MCF 10A (cell line): ENCODE results near the gene BCL11A. TPM values are rescaled to one million over a fixed set of nuclear protein-coding genes. Genes with fewer than 3 reads are reported as not detected.

Experiments used
- BruUV-seq: library from RNA; stranded (reverse); fragments of 400-500 nt; replicated peaks from 2 replicates; lab custom pipeline; 2021; lab: Mats Ljungman, UMichigan
- CTCF ChIA-PET: fragments of 300-600 bp; sonication (Branson Sonifier 250); formaldehyde crosslinking; extraction: SDS; loops from one replicate; lab custom pipeline; 2021; ENCODE audit warnings: antibody characterized with exemption, inconsistent platforms; lab: Yijun Ruan, JAX
- POLR2A ChIA-PET: fragments of 300-600, 350-650 bp; sonication (Branson Sonifier 250); formaldehyde crosslinking; extraction: SDS; loops from one replicate; lab custom pipeline; 2020; ENCODE audit warnings: antibody characterized with exemption, inconsistent platforms; lab: Yijun Ruan, JAX
- DNase-seq: peaks from one replicate; pipeline ENCODE4 v3.0.0-alpha.2; 2018; ENCODE audit not compliant: unreplicated experiment
- H3K27ac Mint-ChIP-seq: one replicate; pipeline ENCODE4 v1.8.0; 2022; ENCODE audit warnings: mild to moderate bottlenecking, low read depth, mixed read lengths; ENCODE audit not compliant: unreplicated experiment
- H3K27me3 Mint-ChIP-seq: one replicate; pipeline ENCODE4 v1.8.0; 2022; ENCODE audit warnings: mixed read lengths; ENCODE audit not compliant: insufficient read depth, unreplicated experiment
- H3K36me3 Mint-ChIP-seq: one replicate; pipeline ENCODE4 v1.8.0; 2022; ENCODE audit warnings: mild to moderate bottlenecking, moderate library complexity, mixed read lengths; ENCODE audit not compliant: insufficient read depth, unreplicated experiment
- H3K4me1 Mint-ChIP-seq: one replicate; pipeline ENCODE4 v1.8.0; 2022; ENCODE audit warnings: mixed read lengths; ENCODE audit not compliant: insufficient read depth, unreplicated experiment
- H3K4me3 Mint-ChIP-seq: one replicate; pipeline ENCODE4 v1.8.0; 2022; ENCODE audit warnings: mild to moderate bottlenecking, moderate library complexity, mixed read lengths; ENCODE audit not compliant: unreplicated experiment
- H3K9me3 Mint-ChIP-seq: one replicate; pipeline ENCODE4 v1.8.0; 2022; ENCODE audit warnings: mixed read lengths; ENCODE audit not compliant: unreplicated experiment
- intact Hi-C: fragments of 100-400 bp; cut with micrococcal nuclease; formaldehyde crosslinking; loops from 2 replicates; pipeline ENCODE4 v1.14.1; 2022
- total RNA-seq: library from RNA; stranded (reverse); gene quantifications from 2 replicates; pipeline ENCODE4 v1.2.3, GENCODE V29; 2022
- TF ChIP-seq, protein P1 (sequence below): fragments of 200-600 bp; IDR thresholded peaks from one replicate; pipeline ENCODE4 v1.8.0; 2022; ENCODE audit warnings: antibody characterized with exemption, mild to moderate bottlenecking; ENCODE audit not compliant: unreplicated experiment

The BCL11A gene
- total RNA-seq, 1 experiment from 2014 or later: 5.3 TPM

GRCh38 chr2:60439219-60439974 lies 114.1 kb downstream of the BCL11A start:
- Mint-ChIP-seq H3K27me3 (no peaks in the 10 kb centered on the region), H3K27ac (no peak overlapping the region), H3K9me3 (no peaks in the 10 kb centered on the region), H3K4me1 (no peaks in the 10 kb centered on the region), H3K4me3 (no peak overlapping the region), H3K36me3 (no peaks in the 10 kb centered on the region)
- BruUV-seq: no TSS peak
- intact Hi-C loops: no loop called here
- ChIA-PET POLR2A (interaction anchor here (0.6 to 1.1 kb wide), 2 partner anchors 9 to 179 kb away, joined by 4 to 5 read pairs; no protein-coding TSS in a partner anchor), CTCF (interaction anchor here (0.6 kb wide), 1 partner anchor 10 kb away, joined by 3 read pairs; no protein-coding TSS in a partner anchor)
- peak; percentile 8 for DNase-seq
- TF ChIP-seq, protein P1, sequence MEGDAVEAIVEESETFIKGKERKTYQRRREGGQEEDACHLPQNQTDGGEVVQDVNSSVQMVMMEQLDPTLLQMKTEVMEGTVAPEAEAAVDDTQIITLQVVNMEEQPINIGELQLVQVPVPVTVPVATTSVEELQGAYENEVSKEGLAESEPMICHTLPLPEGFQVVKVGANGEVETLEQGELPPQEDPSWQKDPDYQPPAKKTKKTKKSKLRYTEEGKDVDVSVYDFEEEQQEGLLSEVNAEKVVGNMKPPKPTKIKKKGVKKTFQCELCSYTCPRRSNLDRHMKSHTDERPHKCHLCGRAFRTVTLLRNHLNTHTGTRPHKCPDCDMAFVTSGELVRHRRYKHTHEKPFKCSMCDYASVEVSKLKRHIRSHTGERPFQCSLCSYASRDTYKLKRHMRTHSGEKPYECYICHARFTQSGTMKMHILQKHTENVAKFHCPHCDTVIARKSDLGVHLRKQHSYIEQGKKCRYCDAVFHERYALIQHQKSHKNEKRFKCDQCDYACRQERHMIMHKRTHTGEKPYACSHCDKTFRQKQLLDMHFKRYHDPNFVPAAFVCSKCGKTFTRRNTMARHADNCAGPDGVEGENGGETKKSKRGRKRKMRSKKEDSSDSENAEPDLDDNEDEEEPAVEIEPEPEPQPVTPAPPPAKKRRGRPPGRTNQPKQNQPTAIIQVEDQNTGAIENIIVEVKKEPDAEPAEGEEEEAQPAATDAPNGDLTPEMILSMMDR: no peak

DNA sequence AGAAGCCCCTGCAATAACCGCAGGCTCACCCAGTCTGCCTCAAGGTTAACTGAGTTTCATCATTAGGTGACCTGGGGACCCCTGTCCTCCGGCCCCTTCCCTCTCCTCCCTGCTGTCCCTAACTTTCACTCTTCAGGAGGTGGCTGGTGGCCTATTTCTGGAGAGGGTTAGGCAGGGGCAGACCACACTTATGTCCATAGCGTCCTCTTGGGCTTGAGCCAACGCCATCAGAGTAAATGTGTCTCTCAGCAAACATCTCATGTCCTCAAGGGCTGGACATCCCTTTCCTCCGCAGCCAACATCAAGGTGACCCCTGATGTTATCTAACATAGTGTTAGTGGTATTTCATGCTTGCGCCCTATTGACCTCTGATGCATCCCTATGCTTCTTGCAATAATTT lies 114.8 kb downstream of the BCL11A start:
- DNase-seq: no peak
- CTCF ChIA-PET: interaction anchor here (0.7 kb wide), 1 partner anchor 53 kb away, joined by 3 read pairs; no protein-coding TSS in a partner anchor
- POLR2A ChIA-PET: interaction anchor here (1.1 kb wide), 1 partner anchor 10 kb away, joined by 4 read pairs; no protein-coding TSS in a partner anchor
- no peaks in the 10 kb centered on the region for H3K36me3 Mint-ChIP-seq
- no peaks in the 10 kb centered on the region for H3K4me1 Mint-ChIP-seq
- H3K4me3 Mint-ChIP-seq: no peak overlapping the region
- TF ChIP-seq, protein P1: no peak
- BruUV-seq: no TSS peak
- no peaks in the 10 kb centered on the region for H3K27me3 Mint-ChIP-seq
- H3K27ac Mint-ChIP-seq: no peak overlapping the region
- intact Hi-C loops: no loop called here
- no peaks in the 10 kb centered on the region for H3K9me3 Mint-ChIP-seq

- no peak for DNase-seq
- Mint-ChIP-seq H3K9me3 (no peaks in the 10 kb centered on the region), H3K27ac (no peak overlapping the region), H3K27me3 (no peaks in the 10 kb centered on the region), H3K4me3 (no peak overlapping the region), H3K4me1 (no peaks in the 10 kb centered on the region), H3K36me3 (no peaks in the 10 kb centered on the region)
- ChIA-PET POLR2A (no interaction called here), CTCF (interaction anchor here (0.7 kb wide), 1 partner anchor 52 kb away, joined by 3 read pairs; no protein-coding TSS in a partner anchor)
- intact Hi-C loops: no loop called here
- no TSS peak for BruUV-seq
- TF ChIP-seq, protein P1: no peak
Observed at GRCh38 chr2:60438131-60438530, 115.3 kb downstream of the BCL11A start.

GRCh38 chr2:60437080-60437696 lies 116.3 kb downstream of the BCL11A start:
- TF ChIP-seq, protein P1: no peak
- no peak overlapping the region for H3K27ac Mint-ChIP-seq
- no peak for DNase-seq
- BruUV-seq: no TSS peak
- POLR2A ChIA-PET: no interaction called here
- no peak overlapping the region for H3K4me3 Mint-ChIP-seq
- no peaks in the 10 kb centered on the region for H3K4me1 Mint-ChIP-seq
- no peaks in the 10 kb centered on the region for H3K9me3 Mint-ChIP-seq
- CTCF ChIA-PET: interaction anchor here (0.5 kb wide), 1 partner anchor 23 kb away, joined by 3 read pairs; no protein-coding TSS in a partner anchor
- H3K36me3 Mint-ChIP-seq: no peaks in the 10 kb centered on the region
- intact Hi-C loops: no loop called here
- no peaks in the 10 kb centered on the region for H3K27me3 Mint-ChIP-seq
